Naive B cell (primary cell): ENCODE results near the gene ITIH1. TPM values are rescaled to one million over a fixed set of nuclear protein-coding genes. Genes with fewer than 3 reads are reported as not detected.
A peak's percentile ranks its signal among the peaks of the same experiment; 100 is the strongest.

Experiments used
- ATAC-seq, 2 donors: fragments of 150-1000 bp; cut with Tn5 transposase; 2 replicates each; pipeline ENCODE4 v1.10.0; 2021; ENCODE audit warnings: low read depth in 2 of 2, mild to moderate bottlenecking in 2 of 2, moderate library complexity in 2 of 2
- DNase-seq: peaks from one replicate; pipeline ENCODE4 v3.0.0; 2022
- H3K27ac Mint-ChIP-seq, 6 donors: one replicate each; pipeline ENCODE4 v1.8.0; 2020 to 2022; ENCODE audit warnings: mild to moderate bottlenecking in 6 of 6, mixed read lengths in 6 of 6, moderate library complexity in 5 of 6, inconsistent platforms in 2 of 6
- H3K27me3 Mint-ChIP-seq, 3 donors: one replicate each; pipeline ENCODE4 v1.8.0; 2021 to 2022; ENCODE audit warnings: mixed read lengths in 3 of 3, mild to moderate bottlenecking in 1 of 3
- H3K36me3 Mint-ChIP-seq, 2 donors: one replicate each; pipeline ENCODE4 v1.8.0; 2020 to 2022; ENCODE audit warnings: mixed read lengths in 2 of 2, inconsistent platforms in 1 of 2, mild to moderate bottlenecking in 1 of 2
- H3K4me1 Mint-ChIP-seq, 3 donors: one replicate each; pipeline ENCODE4 v1.8.0; 2020 to 2022; ENCODE audit warnings: mixed read lengths in 3 of 3, inconsistent platforms in 1 of 3, mild to moderate bottlenecking in 1 of 3, moderate library complexity in 1 of 3
- H3K4me3 Mint-ChIP-seq, 8 donors: one replicate each; pipeline ENCODE4 v1.8.0; 2020 to 2022; ENCODE audit warnings: mild to moderate bottlenecking in 8 of 8, mixed read lengths in 8 of 8, moderate library complexity in 8 of 8, inconsistent platforms in 2 of 8
- H3K9me3 Mint-ChIP-seq, 7 donors: one replicate each; pipeline ENCODE4 v1.8.0; 2020 to 2022; ENCODE audit warnings: mixed read lengths in 7 of 7, mild to moderate bottlenecking in 5 of 7, inconsistent platforms in 2 of 7, moderate library complexity in 1 of 7
- polyA plus RNA-seq, 6 donors: library from polyadenylated mRNA; unstranded; fragments of 300-500 nt; fragmentation: Illumina TruSeq; gene quantifications; one replicate each; pipeline ENCODE4 v1.2.3, GENCODE V29; 2021; ENCODE audit warnings: low read depth in 6 of 6

Gene ITIH1
- polyA plus RNA-seq, 6 donors from 2014 or later, result 1.7 to 3.7 TPM; not detected in 4

DNA sequence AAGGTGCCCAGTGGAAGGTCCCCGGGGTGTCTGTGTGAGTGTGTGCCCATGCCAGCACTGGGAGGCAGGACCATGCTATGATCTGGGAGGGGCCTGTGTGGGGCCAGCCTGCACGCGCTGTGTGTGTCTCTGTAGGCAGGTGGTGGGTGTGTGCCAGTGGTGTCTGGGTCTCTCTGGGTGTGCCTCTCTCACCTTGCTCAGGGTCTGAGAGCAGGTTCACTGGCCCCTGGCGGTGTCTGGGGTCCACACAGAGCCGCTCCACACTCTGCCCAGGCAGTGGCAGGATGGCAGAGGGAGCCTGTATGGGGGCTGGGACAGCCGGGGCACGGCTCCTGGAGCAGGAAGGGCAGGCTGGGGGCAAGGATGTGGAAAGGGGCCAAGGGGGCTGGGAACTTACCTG, 40.5 kb downstream of the ITIH1 start:
- DNase-seq (no peak), ATAC-seq (no peak)
- Mint-ChIP-seq H3K27ac (peak overlapping the region in 1 of 6 donors; percentile 74), H3K27me3 (no peaks in the 10 kb centered on the region), H3K4me3 (no peak overlapping the region), H3K9me3 (no peaks in the 10 kb centered on the region), H3K4me1 (no peaks in the 10 kb centered on the region), H3K36me3 (no peaks in the 10 kb centered on the region)

GRCh38 chr3:52819936-52820335, 42.5 kb downstream of the ITIH1 start:
- H3K4me3 Mint-ChIP-seq, result no peak overlapping the region
- ATAC-seq, result no peak
- no peaks in the 10 kb centered on the region for H3K4me1 Mint-ChIP-seq
- H3K9me3 Mint-ChIP-seq, result no peaks in the 10 kb centered on the region
- no peak for DNase-seq
- H3K27ac Mint-ChIP-seq, result peak overlapping the region in 1 of 6 donors; percentile 37
- H3K27me3 Mint-ChIP-seq, result no peaks in the 10 kb centered on the region
- H3K36me3 Mint-ChIP-seq, result no peaks in the 10 kb centered on the region

- Mint-ChIP-seq H3K9me3 (no peaks in the 10 kb centered on the region), H3K4me1 (no peaks in the 10 kb centered on the region), H3K4me3 (no peak overlapping the region), H3K27ac (peak overlapping the region in 1 of 6 donors; percentile 47), H3K36me3 (no peaks in the 10 kb centered on the region), H3K27me3 (no peaks in the 10 kb centered on the region)
- peak in 1 of 2 donors; percentile 28 for ATAC-seq
- DNase-seq, result no peak
Observed at GRCh38 chr3:52820736-52821135, 43.3 kb downstream of the ITIH1 start.

GRCh38 chr3:52822363-52822762, 45.0 kb downstream of the ITIH1 start:
- no peak overlapping the region for H3K27ac Mint-ChIP-seq

DNA sequence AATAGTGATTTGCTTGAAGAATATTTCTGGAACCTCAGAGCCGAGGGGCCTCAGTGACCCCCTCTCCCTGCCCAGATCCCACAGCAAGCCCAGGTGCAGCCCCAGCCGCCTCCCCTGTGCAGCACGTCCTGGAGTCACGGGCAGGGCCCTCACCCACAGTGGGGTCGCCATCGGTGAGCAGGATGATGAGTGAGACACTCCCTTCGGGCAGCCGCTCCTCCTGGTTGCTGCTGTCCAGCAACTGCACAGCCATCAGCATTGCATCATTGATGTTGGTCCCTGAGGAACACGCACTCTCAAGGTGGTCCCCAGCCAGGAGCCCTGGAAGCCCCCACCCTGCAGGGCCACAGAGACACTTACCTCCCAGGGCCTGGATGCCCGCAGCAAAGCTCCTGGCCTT, 46.6 kb downstream of the ITIH1 start:
- ATAC-seq, result no peak
- Mint-ChIP-seq H3K9me3 (no peaks in the 10 kb centered on the region), H3K36me3 (no peaks in the 10 kb centered on the region), H3K4me1 (no peaks in the 10 kb centered on the region), H3K27ac (no peak overlapping the region), H3K4me3 (no peak overlapping the region), H3K27me3 (no peaks in the 10 kb centered on the region)
- no peak for DNase-seq

More at GRCh38 chr3:52822363-52822762, 45.0 kb downstream of the ITIH1 start:
- Mint-ChIP-seq H3K27me3 (no peaks in the 10 kb centered on the region), H3K4me1 (no peaks in the 10 kb centered on the region), H3K4me3 (no peak overlapping the region), H3K9me3 (no peaks in the 10 kb centered on the region), H3K36me3 (no peaks in the 10 kb centered on the region)
- no peak for ATAC-seq
- no peak for DNase-seq

GRCh38 chr3:52827441-52827840, 50.0 kb downstream of the ITIH1 start:
- H3K27me3 Mint-ChIP-seq, result no peaks in the 10 kb centered on the region

GRCh38 chr3:52827866-52828376, 50.5 kb downstream of the ITIH1 start:
- no peak overlapping the region for H3K4me3 Mint-ChIP-seq
- H3K27ac Mint-ChIP-seq, result no peak overlapping the region
- no peak for DNase-seq
- H3K27me3 Mint-ChIP-seq, result no peaks in the 10 kb centered on the region
- H3K4me1 Mint-ChIP-seq, result no peaks in the 10 kb centered on the region
- no peaks in the 10 kb centered on the region for H3K36me3 Mint-ChIP-seq
- no peak for ATAC-seq
- no peaks in the 10 kb centered on the region for H3K9me3 Mint-ChIP-seq

More at GRCh38 chr3:52827441-52827840, 50.0 kb downstream of the ITIH1 start:
- no peaks in the 10 kb centered on the region for H3K36me3 Mint-ChIP-seq
- no peak for DNase-seq
- ATAC-seq, result no peak
- H3K27ac Mint-ChIP-seq, result peak overlapping the region in 2 of 6 donors; percentile 15 to 53
- H3K4me1 Mint-ChIP-seq, result no peaks in the 10 kb centered on the region
- no peaks in the 10 kb centered on the region for H3K9me3 Mint-ChIP-seq
- H3K4me3 Mint-ChIP-seq, result no peak overlapping the region

GRCh38 chr3:52829482-52829881, 52.1 kb downstream of the ITIH1 start:
- no peak for ATAC-seq
- H3K27ac Mint-ChIP-seq, result no peak overlapping the region

DNA sequence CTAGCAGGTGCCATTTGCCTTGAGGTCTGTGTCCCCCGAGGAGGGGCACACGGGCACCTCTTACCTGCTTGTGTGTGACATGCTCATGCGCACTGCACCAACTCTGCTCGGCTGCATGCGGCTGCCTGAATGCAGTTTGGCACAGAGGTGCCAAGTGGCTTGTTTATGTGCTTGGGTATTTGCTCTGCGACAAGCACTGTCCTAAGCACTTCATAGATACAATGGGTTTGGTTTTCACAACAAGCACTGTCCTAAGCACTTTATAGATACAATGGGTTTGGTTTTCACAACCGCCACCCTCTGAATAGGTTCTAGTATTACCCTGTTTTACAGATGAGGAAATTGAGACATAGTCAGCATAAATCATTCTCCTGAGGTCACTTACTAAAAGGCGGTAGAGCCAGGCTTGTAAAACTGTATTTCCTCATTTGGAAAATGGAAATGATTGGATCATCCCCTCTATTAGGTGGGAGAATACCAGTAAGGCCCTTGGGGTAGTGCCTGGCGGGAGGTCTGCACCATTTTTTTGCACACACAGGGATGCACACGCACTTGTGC, 52.6 kb downstream of the ITIH1 start:
- no peak overlapping the region for H3K4me3 Mint-ChIP-seq
- DNase-seq (no peak), ATAC-seq (no peak)
- H3K36me3 Mint-ChIP-seq, result no peaks in the 10 kb centered on the region
- no peaks in the 10 kb centered on the region for H3K9me3 Mint-ChIP-seq
- H3K27me3 Mint-ChIP-seq, result no peaks in the 10 kb centered on the region
- no peak overlapping the region for H3K27ac Mint-ChIP-seq
- H3K4me1 Mint-ChIP-seq, result no peaks in the 10 kb centered on the region

More at GRCh38 chr3:52829482-52829881, 52.1 kb downstream of the ITIH1 start:
- no peaks in the 10 kb centered on the region for H3K9me3 Mint-ChIP-seq
- no peaks in the 10 kb centered on the region for H3K27me3 Mint-ChIP-seq
- no peaks in the 10 kb centered on the region for H3K36me3 Mint-ChIP-seq
- no peaks in the 10 kb centered on the region for H3K4me1 Mint-ChIP-seq
- H3K4me3 Mint-ChIP-seq, result no peak overlapping the region
- DNase-seq, result no peak

DNA sequence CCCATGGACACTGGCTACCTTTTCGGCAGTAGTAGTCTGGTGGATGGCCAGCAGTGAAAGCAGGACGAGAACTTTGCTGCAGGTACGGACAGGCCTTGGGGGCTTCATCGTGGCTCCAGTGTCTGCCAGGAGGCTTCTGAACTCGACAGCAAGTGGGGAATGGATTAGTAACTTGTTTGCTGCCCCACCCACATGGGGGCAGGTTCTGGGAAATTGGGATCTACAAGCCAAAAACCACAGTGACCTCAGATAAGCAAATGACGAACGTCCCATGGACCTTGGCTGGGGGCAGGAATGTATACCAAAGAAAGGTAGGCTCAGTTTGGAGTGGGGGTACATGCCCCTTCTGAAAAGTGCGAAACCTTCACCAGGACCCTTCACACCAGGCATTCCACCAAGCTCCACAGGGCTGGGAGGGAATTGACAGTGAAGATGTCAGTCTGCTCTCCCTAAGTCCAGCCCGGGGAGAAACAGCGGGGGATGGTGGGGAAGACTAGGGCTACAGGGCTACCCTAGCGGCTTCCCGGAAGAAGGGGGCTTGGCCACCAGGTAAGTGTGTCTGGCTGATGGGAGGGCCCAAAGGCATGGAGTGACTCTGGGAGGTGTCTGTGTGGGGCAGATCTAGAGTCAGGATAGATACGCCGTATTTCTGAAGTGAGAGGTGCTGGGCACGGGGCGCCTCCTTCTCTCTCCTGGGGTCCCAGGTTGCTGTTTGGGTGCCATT, 53.3 kb downstream of the ITIH1 start, which contains the start of gene ITIH4:
Gene ITIH4, minus strand, starts transcription at position 138 of the 724 bp plus-strand sequence. Its CDS starts 30 bp downstream, at position 108.
- no peak for ATAC-seq
- Mint-ChIP-seq H3K27me3 (no peaks in the 10 kb centered on the region), H3K9me3 (no peaks in the 10 kb centered on the region), H3K36me3 (no peaks in the 10 kb centered on the region), H3K4me3 (peak within 1 kb of the TSS in 1 of 8 donors; percentile 29), H3K27ac (peak within 1 kb of the TSS in 2 of 6 donors; percentile 57 to 63), H3K4me1 (no peaks in the 10 kb centered on the region)
- DNase-seq, result no peak

GRCh38 chr3:52831500-52832301, 54.3 kb downstream of the ITIH1 start:
- no peaks in the 10 kb centered on the region for H3K4me1 Mint-ChIP-seq
- no peak for DNase-seq
- no peaks in the 10 kb centered on the region for H3K36me3 Mint-ChIP-seq
- ATAC-seq, result no peak
- no peak overlapping the region for H3K27ac Mint-ChIP-seq
- H3K4me3 Mint-ChIP-seq, result no peak overlapping the region
- no peaks in the 10 kb centered on the region for H3K9me3 Mint-ChIP-seq
- H3K27me3 Mint-ChIP-seq, result no peaks in the 10 kb centered on the region

DNA sequence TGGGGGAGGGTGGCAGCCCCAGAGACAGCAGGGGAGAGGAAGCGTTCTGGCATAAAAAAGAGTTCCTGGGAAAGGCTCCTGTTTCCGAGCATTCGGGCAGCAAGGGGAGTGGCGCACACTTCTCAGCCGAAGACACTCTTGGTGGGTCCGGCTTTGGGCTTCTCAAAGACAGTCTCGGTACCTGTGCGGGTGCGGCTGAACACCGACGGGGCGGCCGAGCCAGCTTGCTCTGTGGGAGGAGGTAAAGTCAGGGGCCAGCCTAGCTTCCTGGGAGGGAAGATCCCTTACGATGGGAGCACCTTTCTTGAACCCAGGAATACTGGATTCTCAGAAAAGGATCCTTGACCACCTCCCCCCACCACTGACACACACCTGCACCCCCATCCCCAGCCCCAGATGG, 55.8 kb downstream of the ITIH1 start:
- Mint-ChIP-seq H3K27me3 (no peaks in the 10 kb centered on the region), H3K4me3 (no peak overlapping the region), H3K27ac (no peak overlapping the region), H3K36me3 (peaks cover 0 to 4% of the 10 kb centered on the region in 2 donors), H3K9me3 (no peaks in the 10 kb centered on the region), H3K4me1 (no peaks in the 10 kb centered on the region)
- ATAC-seq (no peak), DNase-seq (no peak)

- peak within 1 kb of the TSS in 1 of 6 donors; percentile 82 for H3K27ac Mint-ChIP-seq
- H3K36me3 Mint-ChIP-seq, result peaks cover 3 to 4% of the 10 kb centered on the region in 2 donors
- no peaks in the 10 kb centered on the region for H3K27me3 Mint-ChIP-seq
- ATAC-seq (no peak), DNase-seq (no peak)
- H3K9me3 Mint-ChIP-seq, result no peaks in the 10 kb centered on the region
- H3K4me3 Mint-ChIP-seq, result no peak within 1 kb of the TSS
- peaks cover 0 to 5% (median 0%) of the 10 kb centered on the region in 3 donors for H3K4me1 Mint-ChIP-seq
Observed at GRCh38 chr3:52834871-52835501, 57.6 kb downstream of the ITIH1 start, which contains the start of gene MUSTN1. Gene MUSTN1, minus strand, starts transcription at chr3:52835019. Its CDS starts 71 bp downstream, at chr3:52834948.
